ENCODE results near the gene ADGRB2. TPM values are rescaled to one million over a fixed set of nuclear protein-coding genes. Genes with fewer than 3 reads are reported as not detected.

ADGRB2 gene
- polyA plus RNA-seq, 1 donor: 12.1 TPM

DNA sequence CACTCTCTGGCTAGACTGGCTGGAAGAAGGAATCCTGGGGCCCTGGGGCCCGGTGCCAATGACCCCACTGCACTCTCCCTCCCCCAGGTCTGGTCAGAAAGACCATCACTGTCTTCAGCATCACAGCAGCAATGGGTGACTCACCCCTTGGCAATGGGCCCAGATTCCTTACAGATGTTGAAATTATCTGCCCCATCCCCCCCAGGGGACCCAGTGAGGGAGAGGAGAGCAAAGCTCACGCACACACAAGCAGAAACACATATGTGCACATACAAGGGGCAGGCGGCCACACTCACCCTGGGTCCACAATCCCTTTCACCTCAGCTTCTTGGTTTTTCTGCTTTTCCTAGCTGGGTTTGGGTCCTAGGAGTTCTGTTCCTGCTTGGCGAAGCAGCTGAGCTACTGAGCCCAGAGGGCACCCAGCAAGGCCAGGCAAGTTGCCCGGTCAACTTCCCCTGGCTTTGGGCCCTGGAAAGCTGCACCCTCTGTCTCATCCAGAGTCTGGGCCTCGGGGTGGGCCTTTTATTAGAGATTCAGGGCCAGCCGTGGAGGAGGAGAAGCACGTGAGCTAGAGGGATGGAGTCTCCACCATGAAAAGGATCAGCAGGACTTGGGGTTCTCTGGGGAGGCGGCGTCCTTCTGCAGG is 62.9 kb downstream of the ADGRB2 start:
- DNase-seq: no peak

- DNase-seq: no peak
Observed at GRCh38 chr1:31700468-31701090, 63.6 kb downstream of the ADGRB2 start.

- DNase-seq: no peak
Observed at GRCh38 chr1:31699341-31699891, 64.7 kb downstream of the ADGRB2 start.

DNA sequence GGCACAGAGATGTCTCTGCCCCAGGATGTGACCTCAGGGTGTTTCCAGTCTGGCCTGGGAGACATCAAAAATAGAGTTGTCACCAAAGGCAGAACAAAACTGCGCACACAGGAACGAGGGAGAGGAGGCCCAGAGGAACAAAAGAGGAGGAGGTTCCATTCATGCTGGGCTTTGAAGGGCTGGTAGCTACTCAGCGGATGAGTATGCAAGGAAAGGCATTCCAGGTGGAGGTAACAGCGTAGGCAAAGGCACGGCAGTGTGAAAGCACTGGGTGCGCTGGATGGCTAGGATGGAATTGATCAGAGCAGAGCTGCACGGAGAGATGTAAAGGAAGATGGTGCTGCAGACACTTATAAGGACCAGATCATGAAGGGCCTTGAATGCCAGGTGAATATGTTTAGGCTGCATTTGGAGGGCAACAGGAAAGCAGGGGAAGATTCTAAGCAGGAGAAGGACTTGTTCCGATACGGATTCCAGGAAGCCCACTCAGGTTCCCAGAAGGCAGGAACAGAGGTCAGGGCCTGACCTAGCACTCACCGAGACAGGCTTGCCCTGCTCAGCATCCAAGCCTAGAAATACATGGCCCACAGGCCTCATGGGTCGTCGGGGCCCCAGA is 66.7 kb downstream of the ADGRB2 start:
- no peak for DNase-seq

GRCh38 chr1:31696242-31696641 is 67.9 kb downstream of the ADGRB2 start:
- no peak for DNase-seq

DNA sequence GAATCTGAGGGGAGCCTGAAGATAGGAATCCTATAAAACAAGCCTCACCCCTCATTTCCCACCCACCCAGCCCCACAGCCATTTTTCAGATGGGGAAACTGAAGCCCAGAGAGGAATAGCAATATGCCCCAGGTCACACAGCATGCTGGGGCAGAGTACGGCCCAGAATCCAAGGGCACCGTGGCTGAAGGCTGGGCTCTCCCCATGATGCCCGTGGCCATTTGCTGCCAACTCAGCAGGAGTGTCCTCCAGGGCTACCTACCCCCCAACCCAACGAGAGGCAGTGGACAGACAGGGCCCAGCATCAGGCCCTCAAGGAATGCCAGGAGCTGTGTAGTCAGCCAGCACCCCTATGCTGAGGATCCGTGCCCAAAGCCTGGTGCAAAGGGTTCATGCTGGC is 68.8 kb downstream of the ADGRB2 start:
- no peak for DNase-seq

DNA sequence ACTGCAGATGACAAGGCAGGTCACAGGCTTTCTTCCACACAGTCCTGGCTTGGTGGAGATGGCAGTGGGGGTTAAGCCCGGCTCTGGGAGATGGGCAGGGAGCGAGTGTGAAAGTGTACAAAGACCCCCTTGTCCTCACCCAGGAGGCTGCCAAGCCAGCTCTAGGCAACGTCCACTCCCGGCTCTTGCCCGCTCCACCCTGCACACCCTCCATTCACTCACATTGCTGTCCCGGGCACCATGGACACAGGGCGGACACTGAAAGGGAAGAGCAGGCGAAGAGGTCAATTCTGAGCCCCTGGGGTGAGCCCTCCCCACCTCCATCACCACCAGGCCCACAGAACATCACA is 69.2 kb downstream of the ADGRB2 start:
- DNase-seq: no peak

DNA sequence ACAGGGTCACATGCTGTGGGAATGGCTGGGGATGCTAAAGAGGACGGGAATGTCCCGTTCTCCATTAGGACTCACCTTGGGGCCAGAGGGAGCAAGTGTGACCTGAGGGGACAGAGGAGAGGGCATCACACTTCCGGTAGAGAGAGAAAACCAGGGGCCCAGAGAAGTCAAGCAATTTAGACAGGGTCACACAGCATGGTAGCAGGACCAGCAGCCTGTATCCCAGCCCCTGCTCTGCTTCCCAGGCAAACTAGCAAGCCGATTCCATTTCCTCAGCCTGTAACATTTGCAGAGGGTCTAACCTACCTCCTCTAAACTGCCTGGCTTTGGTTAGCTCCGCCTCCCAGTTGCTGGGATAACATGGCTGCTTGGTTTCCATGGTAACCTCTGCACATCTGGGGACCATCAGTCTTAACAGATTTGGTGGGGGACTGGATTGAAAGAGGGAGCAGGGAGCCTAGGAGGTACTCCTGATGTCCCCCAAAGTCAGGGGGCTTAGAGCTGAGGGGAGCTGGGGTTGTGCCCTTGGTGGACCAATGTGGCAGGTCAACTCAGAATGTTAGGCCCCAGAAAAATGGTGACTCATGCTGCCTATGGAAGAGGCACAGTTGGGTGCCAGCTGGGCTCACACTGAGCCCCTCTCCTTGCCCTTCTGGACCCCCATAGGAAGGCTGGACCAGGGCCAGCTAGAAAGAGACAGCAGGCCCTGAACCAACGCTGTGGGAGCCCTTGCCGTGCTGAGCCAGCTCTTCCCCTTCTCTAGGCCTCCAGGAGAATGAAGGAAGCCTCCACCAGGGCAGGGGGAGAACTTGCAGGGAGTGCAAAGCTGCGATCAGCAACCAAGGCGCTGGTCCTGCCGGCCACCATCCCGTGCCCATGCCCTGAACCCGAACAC is 69.8 kb downstream of the ADGRB2 start:
- DNase-seq: no peak

DNA sequence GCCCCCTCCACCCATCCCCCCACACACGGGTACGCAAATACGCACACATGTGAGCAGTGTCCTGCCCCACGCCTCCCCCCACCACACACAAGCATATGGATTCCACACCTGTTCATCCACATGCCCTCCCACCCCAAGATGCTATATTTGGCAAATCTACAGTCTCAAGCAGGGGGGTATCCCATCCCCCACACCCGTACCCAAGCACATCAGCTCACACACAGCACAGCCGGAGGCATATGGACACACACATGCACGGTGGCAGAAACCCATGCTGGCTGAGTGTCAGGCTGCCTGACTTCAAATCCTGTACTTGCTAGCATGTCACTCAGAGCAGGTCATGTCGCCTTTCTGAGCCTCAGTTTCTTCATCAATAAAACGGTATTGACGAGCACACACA is 70.9 kb downstream of the ADGRB2 start:
- DNase-seq: no peak

GRCh38 chr1:31691951-31692350 is 72.2 kb downstream of the ADGRB2 start:
- no peak for DNase-seq

- no peak for DNase-seq
Observed at GRCh38 chr1:31691446-31691845, 72.7 kb downstream of the ADGRB2 start.

DNA sequence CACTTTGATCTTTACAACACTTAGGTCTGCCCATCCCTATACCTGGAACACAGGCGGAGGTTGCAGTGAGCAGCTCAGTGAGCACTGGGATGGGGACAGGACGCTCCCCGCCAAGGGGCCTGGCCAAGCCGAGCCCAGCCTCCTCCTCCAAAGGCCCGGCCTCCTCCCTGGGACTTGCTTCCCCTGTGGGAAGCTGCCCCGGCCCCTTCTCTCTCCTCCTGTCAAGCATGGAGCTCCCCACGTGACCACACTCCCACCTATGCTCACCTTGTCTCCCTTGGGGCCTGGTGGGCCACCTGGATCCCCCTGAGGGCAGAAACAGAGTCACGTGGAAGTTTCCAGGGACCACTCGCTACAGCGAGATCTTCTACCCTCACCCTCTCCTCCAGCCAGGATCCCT is 73.2 kb downstream of the ADGRB2 start:
- DNase-seq: no peak

GRCh38 chr1:31689854-31690253 is 74.3 kb downstream of the ADGRB2 start:
- DNase-seq: no peak

DNA sequence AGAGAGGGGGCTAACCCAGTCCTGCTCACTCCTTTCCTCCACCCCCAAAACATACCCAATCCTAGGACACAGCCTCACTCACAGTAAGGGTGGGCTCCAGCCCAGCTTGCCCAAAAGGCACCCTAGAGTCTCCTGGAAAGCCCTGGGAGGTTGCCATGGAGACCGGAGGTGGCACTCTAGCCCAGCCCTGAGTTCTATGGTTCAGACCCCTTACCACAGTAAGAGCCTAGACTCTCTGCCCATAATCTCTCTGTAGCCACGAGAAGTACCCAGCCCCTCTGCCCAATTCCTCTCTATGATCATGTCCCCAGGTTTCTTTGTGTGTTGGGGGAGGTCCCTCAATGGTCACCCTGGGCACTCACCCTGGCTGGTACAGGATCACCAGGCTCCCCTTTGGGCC is 74.8 kb downstream of the ADGRB2 start:
- no peak for DNase-seq

DNA sequence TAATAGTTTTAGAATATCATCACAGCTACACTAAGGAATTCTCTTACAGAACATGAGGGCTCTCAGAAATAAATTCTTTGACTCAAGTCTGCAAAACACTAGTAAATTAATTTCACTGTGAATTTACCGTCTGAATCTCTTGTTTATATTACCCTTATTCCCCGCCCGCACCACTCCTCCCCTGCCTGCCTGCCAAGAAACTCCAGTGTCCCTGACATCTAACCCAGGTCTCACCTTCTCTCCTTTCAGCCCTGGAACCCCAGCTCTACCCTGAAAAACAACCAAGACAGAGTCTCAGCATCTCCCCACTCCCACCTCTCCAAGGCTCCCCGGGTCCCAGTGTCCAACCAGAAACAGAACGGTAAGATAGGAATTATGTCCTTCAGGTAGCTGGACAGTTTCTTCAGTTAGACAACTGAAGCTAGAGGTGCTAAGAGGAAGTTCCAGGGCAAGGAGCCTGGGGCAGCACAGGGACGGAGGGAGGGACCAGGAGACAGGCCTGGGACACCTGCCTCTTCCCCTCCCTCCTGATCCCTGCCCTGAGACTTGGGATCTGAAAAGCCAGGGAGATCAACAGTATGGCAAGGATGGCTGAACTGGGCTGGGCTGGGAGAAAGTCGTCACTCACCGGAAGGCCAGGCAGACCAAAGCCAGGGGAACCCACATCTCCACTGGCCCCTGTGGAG is 75.8 kb downstream of the ADGRB2 start:
- no peak for DNase-seq

DNA sequence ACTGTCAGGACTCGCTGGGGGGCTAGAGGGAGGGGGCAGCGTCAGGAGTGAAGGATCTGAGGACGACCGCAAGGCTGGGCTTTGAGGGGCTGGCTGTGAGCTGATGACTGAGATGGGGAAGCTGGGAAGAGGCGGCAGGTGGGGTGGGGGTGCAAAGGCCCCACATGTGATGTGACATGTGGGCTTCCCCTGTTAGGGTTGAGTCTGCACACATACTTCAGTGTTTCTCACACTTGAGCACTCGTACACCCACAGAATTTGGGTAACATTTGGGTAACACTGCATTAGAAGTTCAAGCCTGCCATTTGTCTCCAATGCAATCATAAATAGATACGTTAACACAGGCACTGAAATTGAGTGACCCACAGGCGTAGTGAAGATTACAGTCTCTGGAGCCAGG is 76.5 kb downstream of the ADGRB2 start:
- DNase-seq: no peak

DNA sequence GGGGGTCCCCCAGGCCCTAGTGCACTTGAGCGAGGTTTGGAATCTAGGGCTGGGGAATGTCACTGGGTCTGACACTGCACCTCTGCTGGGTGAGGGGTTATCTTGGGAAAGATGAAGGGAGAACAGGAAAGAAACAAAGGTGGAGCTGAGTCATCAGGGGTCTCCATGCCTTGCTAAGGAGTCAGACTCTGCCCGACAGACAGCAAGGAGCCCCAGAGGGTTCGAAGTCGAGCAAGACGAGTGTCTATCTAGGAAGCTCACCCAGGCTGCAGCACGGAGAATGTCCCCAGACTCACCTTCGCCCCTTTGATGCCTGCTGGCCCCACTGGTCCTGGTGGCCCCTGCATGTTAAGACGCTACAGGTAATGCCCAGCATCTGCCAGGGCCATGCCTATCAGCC is 78.3 kb downstream of the ADGRB2 start:
- DNase-seq: no peak

- no peak for DNase-seq
Observed at GRCh38 chr1:31683997-31684396, 80.1 kb downstream of the ADGRB2 start.

- no peak for DNase-seq
Observed at GRCh38 chr1:31681415-31681814, 82.7 kb downstream of the ADGRB2 start.

DNA sequence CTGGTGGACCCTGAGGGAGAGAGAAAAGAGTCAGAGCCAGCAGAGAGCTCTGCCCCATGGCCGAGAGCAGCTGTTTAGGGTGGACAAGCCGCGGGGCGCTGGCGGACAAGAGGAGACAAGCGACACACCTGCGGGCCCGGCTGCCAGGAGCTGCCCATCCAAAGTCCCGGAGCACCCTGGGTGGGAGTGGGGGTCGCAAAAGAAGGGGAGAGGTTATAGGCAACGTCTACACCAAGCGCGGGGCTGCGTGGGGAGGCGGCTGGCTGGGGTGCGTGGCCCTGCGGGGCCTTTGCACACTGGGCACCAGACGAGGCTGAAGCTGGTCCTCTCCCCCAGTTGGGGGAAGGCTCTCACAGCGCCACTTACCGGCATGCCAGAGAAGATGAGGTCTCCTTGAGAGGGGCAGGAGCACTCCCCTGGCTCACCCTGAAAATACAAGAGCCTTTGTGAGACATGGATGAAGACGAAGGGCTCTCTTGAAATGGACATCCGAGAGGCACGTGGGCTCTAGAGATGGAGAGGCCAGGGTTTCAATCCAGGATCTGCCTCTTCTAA is 84.4 kb downstream of the ADGRB2 start:
- no peak for DNase-seq

DNA sequence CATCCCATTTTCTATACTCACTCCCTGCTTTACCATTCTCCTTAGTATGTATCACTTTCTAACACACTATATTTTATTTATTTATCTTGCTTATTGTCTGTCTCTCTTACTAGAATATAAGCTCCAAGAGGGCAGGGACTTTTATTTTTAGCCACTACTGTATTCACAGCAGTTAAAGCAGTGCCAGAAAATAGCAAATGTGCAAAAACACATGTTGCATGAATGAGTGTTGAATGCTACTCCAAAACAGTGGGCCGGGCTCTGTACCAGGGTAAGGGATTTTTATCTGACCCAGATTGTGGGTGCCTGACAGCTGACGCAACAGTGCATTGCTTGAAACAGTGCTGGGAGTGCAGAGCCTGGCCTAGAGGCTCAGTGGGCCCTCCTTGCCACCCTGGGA is 85.0 kb downstream of the ADGRB2 start:
- no peak for DNase-seq

DNA sequence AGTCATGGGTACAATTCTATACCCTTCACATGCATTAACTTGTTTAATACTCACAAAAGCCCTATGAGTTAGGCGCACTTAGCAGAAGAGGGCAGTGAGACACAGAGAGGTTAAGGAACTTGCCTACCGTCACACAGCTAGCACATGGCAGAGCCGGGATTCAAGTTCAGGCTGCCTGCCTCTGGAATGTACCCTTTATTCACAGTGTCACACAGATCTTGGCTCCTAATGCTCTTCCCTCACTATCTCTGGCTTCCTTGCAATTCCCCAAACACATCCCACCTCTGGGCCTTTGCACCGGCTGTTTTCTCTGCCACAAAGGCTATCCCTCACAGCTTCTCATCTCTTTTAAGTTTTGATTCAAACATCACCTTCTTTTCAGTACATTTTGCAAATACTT is 85.5 kb downstream of the ADGRB2 start:
- DNase-seq: no peak
